Right lobe of liver (tissue), 6 donors: ENCODE measurements around the gene CANT1. TPM values are rescaled to one million over a fixed set of nuclear protein-coding genes. Genes with fewer than 3 reads are reported as not detected.

Experiments
- ATAC-seq, 4 donors: fragments of 200-7000 bp; cut with Tn5 transposase; one replicate each; pipeline ENCODE4 v1.9.1; 2020; ENCODE audit warnings: mild to moderate bottlenecking in 4 of 4, moderate library complexity in 4 of 4
- DNase-seq, 3 donors: peaks; one replicate each; pipeline ENCODE4 v3.0.0-alpha.2; 2020
- H3K27ac ChIP-seq, 3 donors: fragments of 200-600 bp; one replicate each; pipeline ENCODE4 v1.8.0; 2022
- H3K27me3 ChIP-seq, 2 donors: fragments of 200-600 bp; one replicate each; pipeline ENCODE4 v1.8.0; 2022
- H3K36me3 ChIP-seq, 4 donors: fragments of 200-600 bp; sonication (generic) in 1 of 4; one replicate each; pipeline versions ENCODE4 v1.5.1 to v1.8.0; 2017 to 2022; ENCODE audit warnings: control low read depth in 1 of 4
- H3K4me1 ChIP-seq, 4 donors: fragments of 200-600 bp; sonication (generic) in 1 of 4; one replicate each; pipeline versions ENCODE4 v1.5.1 to v1.8.0; 2017 to 2022; ENCODE audit warnings: control low read depth in 1 of 4
- H3K4me3 ChIP-seq, 3 donors: fragments of 200-600 bp; one replicate each; pipeline ENCODE4 v1.8.0; 2022
- H3K9me3 ChIP-seq, 4 donors: fragments of 200-600 bp; sonication (generic) in 1 of 4; one replicate each; pipeline versions ENCODE4 v1.5.1 to v1.8.0; 2017 to 2022; ENCODE audit warnings: control low read depth in 1 of 4
- POLR2A ChIP-seq: fragments of 450-650 bp; IDR thresholded peaks from one replicate; pipeline ENCODE4 v1.6.1; 2017; ENCODE audit warnings: antibody characterized with exemption, mild to moderate bottlenecking
- WGBS: methylation state at CpG from one replicate; pipeline ENCODE4 v1.1.6; 2018; ENCODE audit warnings: low coverage, low lambda C conversion rate; ENCODE audit not compliant: insufficient coverage; ENCODE audit errors: missing lambda C conversion rate; 5-methylcytosine and 5-hydroxymethylcytosine counted together
- intact Hi-C, 2 donors: fragments of 100-400 bp; cut with DNase I; formaldehyde crosslinking; loops; one replicate each; pipeline versions ENCODE4 v1.11.2 to v1.14.1; 2022
- total RNA-seq, 6 experiments: library from RNA; depleted of rRNA in 2 of 6; stranded (reverse); fragments of >200 nt in 2 of 6; fragmentation: NEBNext Ultra II Directional in 3 of 6; extraction: Animal tissue kit (Norgen Biotek cat#: 25700) in 3 of 6; gene quantifications; one replicate each; pipeline versions ENCODE4 v1.1.0 to v1.2.4, GENCODE V29; 2016 to 2023
- TF ChIP-seq, protein P1 (sequence below), 4 donors: fragments of 200-600 bp in 3 of 4; fragments of 450-650 bp in 1 of 4; IDR thresholded peaks; one replicate each; pipeline versions ENCODE4 v1.5.1 to v1.8.0; 2016 to 2022; ENCODE audit warnings: antibody characterized with exemption in 4 of 4, mild to moderate bottlenecking in 2 of 4
- donor health status: DM: no; HTN: yes; CAD: no.
- donor health status: DM: no; HTN: no; CAD: no.
- donor health status: DM: no; HTN: no; CAD: no.
- donor health status: DM: no; HTN: yes; CAD: no.
- donor health status: DM: no; HTN: yes; CAD: no.

The CANT1 gene
- total RNA-seq, 6 experiments from 2014 or later: 15.6 to 26.3 (median 18.7) TPM

DNA sequence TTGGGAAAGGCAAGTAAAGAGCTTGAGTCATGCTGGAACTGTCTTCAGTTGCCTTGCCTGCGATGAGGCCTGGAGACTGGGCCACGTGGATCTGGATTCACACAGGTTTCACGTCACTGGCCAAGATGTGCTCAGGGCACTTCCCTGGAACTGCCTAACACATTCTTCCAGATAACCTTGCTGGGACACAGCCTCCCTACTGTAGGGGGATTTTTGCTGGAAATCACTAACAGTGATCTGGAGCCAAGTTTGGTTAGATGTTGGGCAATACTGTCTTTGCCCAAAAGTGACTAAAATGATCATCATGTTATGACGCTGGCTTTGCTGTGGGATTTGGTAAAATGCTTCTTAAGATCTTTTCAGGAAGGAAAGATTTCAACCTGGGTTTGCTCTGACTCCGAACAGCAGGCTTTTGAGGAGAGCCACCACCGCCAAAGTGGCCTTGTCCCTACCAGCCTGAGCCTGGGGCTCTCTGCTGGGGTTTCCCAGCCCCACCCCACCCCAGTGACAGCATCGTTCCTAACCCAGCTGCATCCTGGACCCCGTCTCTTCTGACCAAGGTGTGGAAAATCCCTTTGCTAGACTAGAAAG, 29.1 kb upstream of the CANT1 start:
- H3K27ac ChIP-seq: no peak overlapping the region
- TF ChIP-seq, protein P1, sequence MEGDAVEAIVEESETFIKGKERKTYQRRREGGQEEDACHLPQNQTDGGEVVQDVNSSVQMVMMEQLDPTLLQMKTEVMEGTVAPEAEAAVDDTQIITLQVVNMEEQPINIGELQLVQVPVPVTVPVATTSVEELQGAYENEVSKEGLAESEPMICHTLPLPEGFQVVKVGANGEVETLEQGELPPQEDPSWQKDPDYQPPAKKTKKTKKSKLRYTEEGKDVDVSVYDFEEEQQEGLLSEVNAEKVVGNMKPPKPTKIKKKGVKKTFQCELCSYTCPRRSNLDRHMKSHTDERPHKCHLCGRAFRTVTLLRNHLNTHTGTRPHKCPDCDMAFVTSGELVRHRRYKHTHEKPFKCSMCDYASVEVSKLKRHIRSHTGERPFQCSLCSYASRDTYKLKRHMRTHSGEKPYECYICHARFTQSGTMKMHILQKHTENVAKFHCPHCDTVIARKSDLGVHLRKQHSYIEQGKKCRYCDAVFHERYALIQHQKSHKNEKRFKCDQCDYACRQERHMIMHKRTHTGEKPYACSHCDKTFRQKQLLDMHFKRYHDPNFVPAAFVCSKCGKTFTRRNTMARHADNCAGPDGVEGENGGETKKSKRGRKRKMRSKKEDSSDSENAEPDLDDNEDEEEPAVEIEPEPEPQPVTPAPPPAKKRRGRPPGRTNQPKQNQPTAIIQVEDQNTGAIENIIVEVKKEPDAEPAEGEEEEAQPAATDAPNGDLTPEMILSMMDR (IDR thresholded peaks at IDR 0.05): no peak
- no peak for TF ChIP-seq POLR2A
- H3K4me3 ChIP-seq: no peak overlapping the region
- WGBS: 54% methylated on average over 3 of the region's 8 CpGs
- no peaks in the 10 kb centered on the region for H3K36me3 ChIP-seq
- intact Hi-C loops: no loop called here
- H3K27me3 ChIP-seq: no peaks in the 10 kb centered on the region
- ATAC-seq (peak in 1 of 4 donors; percentile 16), DNase-seq (no peak)
- no peaks in the 10 kb centered on the region for H3K9me3 ChIP-seq
- no peaks in the 10 kb centered on the region for H3K4me1 ChIP-seq

DNA sequence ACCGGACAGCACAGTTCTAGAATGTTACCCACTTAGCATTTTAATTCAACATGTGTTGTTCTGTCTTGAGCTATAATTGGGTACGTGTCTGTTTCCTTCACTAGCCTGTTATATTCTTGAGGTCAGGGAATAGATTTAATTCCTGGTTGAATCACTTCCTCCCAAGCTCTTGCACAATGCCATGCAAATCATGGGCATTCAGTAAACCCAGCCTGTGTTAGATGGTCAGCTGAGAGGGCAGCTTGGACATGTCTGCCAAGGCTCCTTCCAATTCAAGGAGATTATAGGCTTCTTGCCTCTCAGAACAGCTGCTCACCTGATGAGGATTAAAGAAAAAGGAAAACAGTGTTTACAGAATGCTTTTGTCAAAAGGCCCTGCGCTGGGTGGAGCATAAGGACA, 27.0 kb upstream of the CANT1 start:
- H3K27ac ChIP-seq: no peak overlapping the region
- H3K4me3 ChIP-seq: no peak overlapping the region
- WGBS: 42% methylated on average over 3 of the region's 3 CpGs
- H3K9me3 ChIP-seq: no peaks in the 10 kb centered on the region
- no peaks in the 10 kb centered on the region for H3K36me3 ChIP-seq
- TF ChIP-seq POLR2A: no peak
- TF ChIP-seq, protein P1 (IDR thresholded peaks at IDR 0.05): no peak
- no peaks in the 10 kb centered on the region for H3K27me3 ChIP-seq
- H3K4me1 ChIP-seq: no peaks in the 10 kb centered on the region
- DNase-seq (no peak), ATAC-seq (peak; percentile 52 to 76 (median 65))
- intact Hi-C loops: no loop called here

DNA sequence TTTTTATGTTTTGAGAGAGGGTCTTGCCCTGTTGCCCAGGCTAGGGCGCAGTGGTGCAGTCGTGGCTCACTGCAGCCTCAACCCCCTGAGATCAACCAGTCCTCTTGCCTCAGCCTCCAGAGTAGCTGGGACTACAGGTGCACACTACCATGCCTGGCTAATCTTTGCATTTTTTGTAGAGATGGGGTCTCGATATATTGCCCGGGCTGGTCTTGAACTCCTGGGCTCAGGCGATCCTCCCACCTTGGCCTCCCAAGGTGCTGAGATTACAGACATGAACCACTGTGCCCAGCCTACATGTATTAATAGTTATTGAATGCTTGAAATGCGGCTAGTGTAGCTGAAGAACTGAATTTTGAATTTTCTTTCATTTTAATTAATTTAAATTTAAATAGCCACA, 26.6 kb upstream of the CANT1 start:
- ATAC-seq (no peak), DNase-seq (no peak)
- Histone ChIP-seq H3K9me3 (no peaks in the 10 kb centered on the region), H3K27me3 (no peaks in the 10 kb centered on the region), H3K4me1 (no peaks in the 10 kb centered on the region), H3K27ac (no peak overlapping the region), H3K36me3 (no peaks in the 10 kb centered on the region), H3K4me3 (no peak overlapping the region)
- TF ChIP-seq, protein P1 (IDR thresholded peaks at IDR 0.05): no peak
- no peak for TF ChIP-seq POLR2A
- 81% methylated on average over 5 of the region's 6 CpGs for WGBS
- intact Hi-C loops: no loop called here

DNA sequence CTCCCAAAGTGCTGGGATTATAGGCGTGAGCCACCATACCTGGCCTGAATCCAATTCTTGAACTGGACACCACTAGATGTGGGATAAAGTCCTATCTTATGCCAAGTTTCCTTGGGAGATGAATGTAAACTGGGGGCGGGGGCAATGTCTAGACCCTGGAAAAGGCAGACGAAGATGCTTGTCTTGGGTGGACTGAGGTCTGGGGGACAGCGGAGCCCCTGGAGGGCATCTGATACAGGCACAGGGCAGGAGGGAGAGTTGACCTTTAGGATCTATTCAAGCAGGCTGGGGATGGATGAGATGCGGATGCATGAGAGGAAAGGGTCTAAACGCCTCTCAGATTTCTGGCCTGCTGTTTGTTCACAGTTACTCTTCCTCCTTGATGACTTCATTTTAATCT, 26.1 kb upstream of the CANT1 start:
- Histone ChIP-seq H3K4me1 (no peaks in the 10 kb centered on the region), H3K36me3 (no peaks in the 10 kb centered on the region), H3K9me3 (no peaks in the 10 kb centered on the region), H3K27ac (no peak overlapping the region), H3K27me3 (no peaks in the 10 kb centered on the region), H3K4me3 (no peak overlapping the region)
- ATAC-seq (no peak), DNase-seq (no peak)
- intact Hi-C loops: no loop called here
- no peak for TF ChIP-seq POLR2A
- TF ChIP-seq, protein P1 (IDR thresholded peaks at IDR 0.05): no peak
- WGBS: 78% methylated on average over 3 of the region's 6 CpGs
